IPS-15b (cell line): Measurements from ENCODE around the gene LPA.
"Not testable (repeated sequence)": the region's sequence is repeated elsewhere in the genome, so short reads cannot be mapped to it uniquely, and the experiment has no call there.

Source experiments
- H3K27me3 ChIP-seq: one replicate; pipeline ENCODE4 v1.6.1; 2013; ENCODE audit warnings: low read length; ENCODE audit not compliant: control insufficient read depth, insufficient read depth
- H3K36me3 ChIP-seq: one replicate; pipeline ENCODE4 v1.6.1; 2013; ENCODE audit warnings: low read length; ENCODE audit not compliant: control insufficient read depth, insufficient read depth
- H3K4me1 ChIP-seq: one replicate; pipeline ENCODE4 v1.6.1; 2013; ENCODE audit warnings: mild to moderate bottlenecking, low read length; ENCODE audit not compliant: control insufficient read depth, insufficient read depth
- H3K4me3 ChIP-seq: one replicate; pipeline ENCODE4 v1.5.1; 2013; ENCODE audit warnings: low read depth, low read length
- H3K9ac ChIP-seq: one replicate; pipeline ENCODE4 v1.6.1; 2013; ENCODE audit warnings: low read depth, mild to moderate bottlenecking, low read length
- H3K9me3 ChIP-seq: one replicate; pipeline ENCODE4 v1.6.1; 2013; ENCODE audit warnings: mild to moderate bottlenecking, low read length; ENCODE audit not compliant: control insufficient read depth, insufficient read depth

Gene LPA

DNA sequence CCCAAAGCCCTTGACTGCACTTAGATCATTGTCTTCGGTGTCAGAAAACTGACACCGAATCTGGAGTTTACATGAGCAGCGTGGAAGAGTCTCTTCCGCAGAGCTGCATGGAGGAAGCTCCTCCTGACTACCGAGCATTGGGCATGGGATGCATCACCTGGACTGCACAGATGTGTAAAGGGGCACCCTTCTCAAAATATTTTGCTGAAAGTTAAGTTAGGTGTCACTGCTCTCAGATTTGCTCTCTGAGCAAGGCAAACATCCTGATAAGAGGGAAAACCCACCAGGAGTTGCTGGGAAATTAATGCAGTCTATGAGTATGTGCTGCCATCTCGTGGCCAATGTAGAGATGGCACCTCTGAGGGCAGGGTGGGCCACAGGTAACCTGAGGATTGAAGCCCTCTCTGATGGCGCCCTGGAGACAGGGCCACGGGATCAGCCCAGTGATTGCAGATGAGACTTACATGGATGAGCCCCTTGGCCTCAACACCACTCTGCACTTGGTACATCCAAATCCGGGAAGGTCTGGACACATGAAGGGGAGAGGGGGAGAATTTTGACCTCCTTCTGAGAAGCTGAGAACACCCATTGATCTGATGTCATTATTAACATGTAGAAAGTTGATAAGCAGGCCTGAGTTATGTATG lies 129.9 kb downstream of the LPA start:
- H3K9me3 ChIP-seq, result no peaks in the 10 kb centered on the region
- no peaks in the 10 kb centered on the region for H3K36me3 ChIP-seq
- H3K4me3 ChIP-seq, result peak overlapping the region; percentile 45
- no peak overlapping the region for H3K9ac ChIP-seq
- no peaks in the 10 kb centered on the region for H3K4me1 ChIP-seq
- H3K27me3 ChIP-seq, result no peaks in the 10 kb centered on the region

DNA sequence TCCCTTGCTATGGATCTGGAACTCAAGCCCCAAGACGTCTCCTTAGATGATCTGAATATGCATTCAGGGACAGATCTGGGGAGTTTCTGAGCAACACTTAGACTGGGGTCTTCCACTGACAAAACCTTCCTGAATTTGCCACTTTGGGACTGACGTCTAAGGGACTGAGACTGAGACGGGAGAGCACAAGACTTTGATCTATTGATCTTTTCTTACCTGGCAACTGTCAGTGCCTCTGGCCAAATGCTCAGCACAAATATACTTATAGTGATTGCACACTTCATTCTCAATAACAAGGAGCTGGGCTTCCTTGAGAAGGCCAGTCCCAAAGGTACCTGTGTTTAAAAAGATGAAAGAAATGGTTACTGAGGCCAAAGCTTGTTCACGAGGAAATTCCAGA lies 131.8 kb downstream of the LPA start:
- Histone ChIP-seq H3K9ac (no peak overlapping the region), H3K4me3 (no peak overlapping the region), H3K27me3 (no peaks in the 10 kb centered on the region), H3K9me3 (no peaks in the 10 kb centered on the region), H3K4me1 (no peaks in the 10 kb centered on the region), H3K36me3 (no peaks in the 10 kb centered on the region)

DNA sequence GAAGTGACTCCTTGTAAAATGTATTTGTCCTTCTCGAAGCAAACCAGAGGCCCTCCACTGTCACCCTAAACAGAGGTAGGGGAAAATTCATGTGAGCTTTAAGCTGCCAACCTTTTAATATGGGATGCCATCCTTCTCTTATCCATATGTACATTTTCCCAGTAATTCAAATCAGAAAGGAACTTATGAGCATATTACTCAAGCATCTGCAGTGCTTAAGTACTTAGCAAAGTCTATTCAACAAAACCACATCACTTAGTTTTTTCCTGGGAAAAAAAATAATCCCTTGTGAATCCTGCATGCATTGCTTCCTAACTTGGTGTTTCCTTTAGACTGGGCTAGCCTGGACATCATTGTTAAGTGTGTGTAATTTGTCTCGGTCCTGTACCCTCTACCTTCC lies 132.2 kb downstream of the LPA start:
- Histone ChIP-seq H3K27me3 (no peaks in the 10 kb centered on the region), H3K9ac (no peak overlapping the region), H3K36me3 (no peaks in the 10 kb centered on the region), H3K9me3 (no peaks in the 10 kb centered on the region), H3K4me3 (no peak overlapping the region), H3K4me1 (no peaks in the 10 kb centered on the region)

DNA sequence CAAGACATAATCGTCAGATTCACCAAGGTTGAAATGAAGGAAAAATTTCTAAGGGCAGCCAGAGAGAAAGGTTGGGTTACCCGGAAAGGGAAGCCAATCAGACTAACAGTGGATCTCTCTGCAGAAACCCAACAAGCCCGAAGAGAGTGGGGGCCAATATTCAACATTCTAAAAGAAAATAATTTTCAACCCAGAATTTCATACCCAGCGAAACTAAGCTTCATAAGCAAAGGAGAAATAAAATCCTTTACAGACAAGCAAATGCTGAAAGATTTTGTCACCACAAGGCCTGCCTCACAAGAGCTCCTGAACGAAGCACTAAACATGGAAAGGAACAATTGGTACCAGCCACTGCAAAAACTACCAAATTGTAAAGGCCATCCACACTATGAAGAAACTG lies 134.6 kb downstream of the LPA start:
- H3K4me3 ChIP-seq, H3K9ac ChIP-seq, H3K9me3 ChIP-seq, H3K4me1 ChIP-seq, H3K27me3 ChIP-seq, H3K36me3 ChIP-seq: not testable (repeated sequence)

DNA sequence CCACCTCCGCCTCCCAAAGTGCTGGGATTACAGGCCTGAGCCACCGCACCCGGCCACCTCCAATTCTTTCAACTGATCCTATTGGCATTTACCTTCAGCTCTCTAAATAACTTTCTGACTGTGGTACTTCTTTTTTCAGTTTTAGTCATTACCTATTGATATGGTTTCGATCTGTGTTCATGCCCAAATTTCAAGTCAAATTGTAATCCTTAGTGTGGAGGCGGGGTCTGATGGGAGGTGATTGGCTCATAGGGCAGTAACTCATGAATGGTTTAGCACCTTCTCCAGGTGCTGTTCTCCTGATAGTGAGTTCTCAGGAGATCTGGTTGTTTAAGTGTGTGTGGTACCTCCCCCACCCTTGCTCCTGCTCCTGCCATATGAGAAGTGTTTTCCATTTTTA lies 140.9 kb downstream of the LPA start:
- no peaks in the 10 kb centered on the region for H3K27me3 ChIP-seq
- no peaks in the 10 kb centered on the region for H3K36me3 ChIP-seq
- H3K4me1 ChIP-seq, result peaks cover 5% of the 10 kb centered on the region
- H3K9ac ChIP-seq, result no peak overlapping the region
- H3K9me3 ChIP-seq, result no peaks in the 10 kb centered on the region
- no peak overlapping the region for H3K4me3 ChIP-seq

DNA sequence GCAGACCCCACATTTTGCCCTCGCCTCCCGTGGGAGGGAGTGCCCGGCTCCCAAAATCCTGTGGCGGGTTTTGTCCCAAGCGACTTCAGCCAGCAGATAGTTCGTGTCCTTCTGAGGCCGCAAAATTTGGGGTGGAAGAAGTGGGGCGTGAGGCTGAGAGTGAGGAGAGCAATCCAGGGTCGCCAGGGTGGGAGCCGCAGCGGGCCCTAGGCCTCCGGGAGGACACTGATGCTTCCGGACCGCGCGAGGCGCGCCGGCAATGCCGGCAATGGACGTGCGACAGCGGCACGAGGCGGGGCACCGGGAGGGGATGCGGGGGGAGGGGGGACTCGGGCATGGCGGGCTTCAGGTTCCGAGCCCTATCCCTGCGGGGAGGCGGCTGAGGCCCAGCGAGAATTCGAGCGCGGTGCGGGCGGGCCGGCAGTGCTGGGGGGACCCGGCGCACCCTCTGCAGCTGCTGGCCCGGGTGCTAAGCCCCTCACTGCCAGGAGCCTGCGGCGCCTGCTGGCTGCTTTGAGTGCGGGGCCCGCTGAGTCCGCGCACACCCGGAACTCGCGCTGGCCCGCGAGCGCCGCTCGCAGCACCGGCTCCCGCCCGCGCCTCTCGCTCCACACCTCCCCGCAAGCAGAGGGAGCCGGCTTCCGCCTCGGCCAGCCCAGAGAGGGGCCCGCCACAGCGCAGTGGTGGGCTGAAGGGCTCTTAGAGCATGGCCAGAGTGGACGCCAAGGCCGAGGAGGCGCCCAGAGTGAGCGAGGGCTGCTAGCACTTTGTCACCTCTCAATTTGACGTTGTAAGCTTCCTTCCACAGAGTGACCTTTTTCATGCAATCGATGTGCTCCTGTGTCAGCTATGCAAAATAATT lies 143.8 kb downstream of the LPA start:
- Histone ChIP-seq H3K9me3 (no peaks in the 10 kb centered on the region), H3K4me3 (peak overlapping the region; percentile 61), H3K27me3 (no peaks in the 10 kb centered on the region), H3K36me3 (no peaks in the 10 kb centered on the region), H3K9ac (peak overlapping the region; percentile 77), H3K4me1 (peaks cover 5% of the 10 kb centered on the region)

DNA sequence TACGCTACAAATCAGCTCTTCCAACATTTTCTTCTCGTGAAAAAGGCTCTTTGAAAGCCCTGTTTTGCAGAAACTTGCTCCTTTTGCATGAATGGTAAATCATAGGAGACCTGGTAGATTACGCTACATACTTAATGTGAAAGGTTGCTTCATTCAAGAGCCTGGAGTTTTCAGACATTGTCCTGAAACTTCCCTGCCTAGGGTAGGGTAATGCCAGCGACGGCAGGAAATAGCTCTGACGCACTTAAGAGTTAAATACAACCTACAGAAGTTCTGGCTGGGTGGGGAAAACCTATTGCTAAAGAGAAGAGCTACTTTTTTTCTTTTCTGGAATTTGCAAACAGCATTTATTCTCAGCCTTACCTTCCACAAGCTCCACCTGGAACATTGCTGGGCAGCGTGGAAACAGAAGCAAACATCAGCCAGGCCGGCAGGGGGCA lies 144.5 kb downstream of the LPA start:
- H3K4me3 ChIP-seq, result peak overlapping the region; percentile 61
- no peaks in the 10 kb centered on the region for H3K36me3 ChIP-seq
- H3K27me3 ChIP-seq, result no peaks in the 10 kb centered on the region
- peaks cover 5% of the 10 kb centered on the region for H3K4me1 ChIP-seq
- peak overlapping the region; percentile 76 for H3K9ac ChIP-seq
- no peaks in the 10 kb centered on the region for H3K9me3 ChIP-seq

DNA sequence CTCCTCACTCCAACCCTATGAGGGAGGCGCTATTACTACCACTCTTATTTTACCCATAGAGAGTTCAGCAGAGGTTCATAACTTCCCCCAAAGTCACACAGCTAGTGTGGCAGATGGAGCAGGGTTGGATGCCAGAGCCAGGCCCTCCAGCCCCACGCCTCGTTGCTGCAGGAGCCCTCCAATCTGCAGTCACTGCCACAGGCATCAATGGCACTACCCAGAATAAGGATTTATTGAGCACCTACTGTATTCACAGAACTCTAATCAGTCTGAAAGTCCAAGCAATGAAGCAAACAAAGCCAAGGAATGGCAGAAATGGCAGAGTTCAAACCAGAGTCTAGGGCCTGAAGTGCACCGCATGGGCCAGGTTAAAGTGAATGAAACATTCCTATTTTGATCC lies 144.9 kb downstream of the LPA start:
- peaks cover 5% of the 10 kb centered on the region for H3K4me1 ChIP-seq
- H3K27me3 ChIP-seq, result no peaks in the 10 kb centered on the region
- no peak overlapping the region for H3K4me3 ChIP-seq
- H3K9me3 ChIP-seq, result no peaks in the 10 kb centered on the region
- H3K36me3 ChIP-seq, result no peaks in the 10 kb centered on the region
- no peak overlapping the region for H3K9ac ChIP-seq

DNA sequence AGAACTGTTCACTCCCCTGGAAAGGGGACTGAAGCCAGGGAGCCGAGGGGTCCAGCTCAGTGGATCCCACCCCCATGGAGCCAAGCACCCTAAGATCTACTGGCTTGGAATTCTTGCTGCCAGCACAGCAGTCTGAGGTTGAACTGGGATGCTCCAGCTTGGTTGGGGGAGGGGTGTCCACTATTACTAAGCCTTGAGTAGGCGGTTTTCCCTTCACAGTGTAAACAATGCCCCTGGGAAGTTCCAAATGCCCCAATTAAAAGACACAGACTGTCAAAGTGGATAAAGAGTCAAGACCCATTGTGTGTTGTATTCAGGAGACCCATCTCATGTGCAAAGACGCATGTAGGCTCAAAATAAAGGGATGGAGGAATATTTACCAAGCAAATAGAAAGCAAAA lies 150.2 kb downstream of the LPA start:
- Histone ChIP-seq H3K36me3 (no peaks in the 10 kb centered on the region), H3K9ac (no peak overlapping the region), H3K4me1 (no peaks in the 10 kb centered on the region), H3K4me3 (no peak overlapping the region), H3K9me3 (no peaks in the 10 kb centered on the region), H3K27me3 (no peaks in the 10 kb centered on the region)

DNA sequence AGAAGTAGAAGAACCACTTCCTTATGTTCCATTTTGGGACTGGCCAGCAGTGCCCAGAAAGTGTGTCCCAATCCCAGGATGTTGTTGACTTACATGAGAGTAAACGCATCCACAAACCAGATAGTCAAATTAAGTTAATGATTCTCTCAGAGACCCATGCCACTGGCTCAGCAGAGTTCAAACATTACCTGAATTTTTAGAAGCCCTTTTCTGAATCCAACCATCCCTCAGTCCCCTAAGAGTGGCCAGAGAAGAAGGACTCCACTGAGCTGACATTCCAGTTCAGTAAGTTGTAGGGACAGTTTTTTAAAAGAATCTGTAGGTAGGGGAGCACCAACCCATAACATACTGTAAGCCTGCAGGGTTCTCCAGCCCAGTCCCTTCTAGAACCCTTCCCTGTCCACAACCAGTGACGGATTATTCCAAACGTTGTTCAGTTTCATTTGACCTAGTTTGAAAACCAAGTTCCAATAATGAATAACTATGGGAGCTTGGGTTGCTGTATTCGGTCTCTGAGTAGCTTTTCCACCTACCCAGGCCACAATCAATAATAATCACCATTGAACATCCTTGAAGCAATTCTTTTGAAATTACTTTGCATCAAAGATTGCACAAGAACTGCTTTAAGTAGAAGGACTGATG lies 153.0 kb downstream of the LPA start:
- H3K4me1 ChIP-seq, result no peaks in the 10 kb centered on the region
- H3K9me3 ChIP-seq, result no peaks in the 10 kb centered on the region
- H3K4me3 ChIP-seq, result no peak overlapping the region
- H3K27me3 ChIP-seq, result no peaks in the 10 kb centered on the region
- H3K36me3 ChIP-seq, result no peaks in the 10 kb centered on the region
- no peak overlapping the region for H3K9ac ChIP-seq

DNA sequence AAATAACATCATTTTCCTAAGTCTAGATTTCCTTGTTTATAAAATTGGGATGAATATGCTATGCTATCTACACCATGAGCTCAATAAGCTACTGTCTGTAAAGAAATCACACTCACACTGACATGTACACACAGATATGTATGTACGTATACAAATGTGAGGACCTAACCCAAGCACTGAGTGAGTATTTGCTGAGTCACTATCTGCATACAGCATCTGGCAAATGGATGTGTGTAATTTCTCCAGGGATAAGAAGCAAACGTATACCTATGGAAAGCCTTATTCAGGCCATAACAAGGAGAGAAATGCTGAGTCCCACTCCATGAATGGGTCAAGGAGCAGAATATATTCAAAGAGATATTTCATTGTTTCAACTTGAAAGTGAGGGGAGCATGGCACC lies 153.9 kb downstream of the LPA start:
- H3K36me3 ChIP-seq, result no peaks in the 10 kb centered on the region
- H3K4me1 ChIP-seq, result no peaks in the 10 kb centered on the region
- no peaks in the 10 kb centered on the region for H3K27me3 ChIP-seq
- no peaks in the 10 kb centered on the region for H3K9me3 ChIP-seq
- H3K9ac ChIP-seq, result no peak overlapping the region
- H3K4me3 ChIP-seq, result no peak overlapping the region

DNA sequence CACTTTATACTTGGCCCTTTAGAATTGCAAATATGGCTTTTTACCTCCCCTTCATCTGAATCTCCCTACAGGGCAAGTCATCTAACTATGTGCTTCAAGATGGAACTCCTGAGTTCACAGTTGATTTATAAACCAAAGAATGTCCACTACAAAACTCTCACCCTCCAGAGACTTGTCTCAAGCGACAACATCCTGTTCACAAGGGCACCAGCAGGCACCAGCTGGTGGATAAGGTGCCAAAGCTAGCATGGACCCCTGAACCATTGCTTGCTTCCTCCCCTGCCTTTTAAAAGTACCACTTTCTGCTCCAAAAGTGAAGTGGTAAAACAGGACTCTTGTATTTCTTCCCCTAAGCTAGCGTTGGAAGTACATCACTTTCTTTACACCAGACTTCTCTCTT lies 154.5 kb downstream of the LPA start:
- Histone ChIP-seq H3K4me1 (no peaks in the 10 kb centered on the region), H3K4me3 (no peak overlapping the region), H3K27me3 (no peaks in the 10 kb centered on the region), H3K9ac (no peak overlapping the region), H3K9me3 (no peaks in the 10 kb centered on the region), H3K36me3 (no peaks in the 10 kb centered on the region)
